Measurements from ENCODE around the gene SLC35E1. TPM values are rescaled to one million over a fixed set of nuclear protein-coding genes. Genes with fewer than 3 reads are reported as not detected.

Gene SLC35E1
- total and polyA plus RNA-seq, 2 of the 4 experiments (the other 2 are of a cell fraction) = 22.6 to 38.0 TPM

GRCh38 chr19:16518061-16518460 lies 54.2 kb downstream of the SLC35E1 start:
- Histone ChIP-seq H3K9ac (ENCODE audit: low read depth, low read length) (no peak overlapping the region), H3K9me3 (ENCODE audit: control insufficient read depth, insufficient read depth, low read length) (no peaks in the 10 kb centered on the region), H3K56ac (ENCODE audit: extremely low read depth, insufficient read depth, low read length) (no peak overlapping the region), H2BK120ac (ENCODE audit: low read depth, low read length) (no peak overlapping the region), H4K91ac (ENCODE audit: insufficient read depth, low read depth, low read length) (no peak overlapping the region), H4K20me1 (ENCODE audit: insufficient read depth, low read length) (peaks cover 3% of the 10 kb centered on the region; the same call in 1 of the 2 replicates), H3K27ac (ENCODE audit: insufficient read depth, low read length) (no peak overlapping the region), H3K18ac (ENCODE audit: low read depth, low read length) (no peak overlapping the region), H3K9me1 (ENCODE audit: insufficient read depth, low read length) (no peaks in the 10 kb centered on the region), H3K36me3 (ENCODE audit: control insufficient read depth, insufficient read depth, low read length) (peaks cover 64% of the 10 kb centered on the region), H3K14ac (replicated peaks; ENCODE audit: low read depth, low read length) (no peak overlapping the region), H2BK15ac (ENCODE audit: low read depth, low read length) (no peak overlapping the region), H2AK5ac (ENCODE audit: low read depth, low read length) (no peak overlapping the region), H2AK9ac (replicated peaks; ENCODE audit: low read depth, low read length, poor library complexity) (no peak overlapping the region), H3K4me2 (ENCODE audit: low read depth, low read length) (no peak overlapping the region), H3K79me1 (ENCODE audit: low read depth in 1 of 2, low read length in 2 of 2) (peaks cover 0 to 13% of the 10 kb centered on the region in 2 experiments; a peak in 3 of 4 replicates), H3K4me1 (ENCODE audit: control insufficient read depth, insufficient read depth, low read length) (no peaks in the 10 kb centered on the region), H2AFZ (replicated peaks; ENCODE audit: low read length, poor library complexity) (no peak overlapping the region), H2BK20ac (ENCODE audit: low read depth, low read length) (no peak overlapping the region), H3K27me3 (ENCODE audit: control insufficient read depth, insufficient read depth, low read length) (no peaks in the 10 kb centered on the region), H2BK5ac (ENCODE audit: low read depth, low read length, poor library complexity, severe bottlenecking) (no peak overlapping the region), H4K5ac (ENCODE audit: low read depth, low read length) (no peak overlapping the region), H3K23ac (ENCODE audit: low read depth, low read length) (no peak overlapping the region), H3K4ac (ENCODE audit: low read depth, low read length) (no peak overlapping the region), H3K4me3 (ENCODE audit: insufficient read depth, low read depth, low read length) (no peak overlapping the region), H4K8ac (ENCODE audit: low read depth in 2 of 2, low read length in 2 of 2) (no peak overlapping the region)
- no peak for DNase-seq
- in situ Hi-C loops (cut with MboI; ENCODE audit: low sequenced_read_pairs) = no loop called here
- intact Hi-C loops (cut with micrococcal nuclease) = no loop called here
- CTCF ChIA-PET = no interaction called here
- no peak for ATAC-seq (ENCODE audit: low read depth)
- BruUV-seq (replicated peaks) = TSS peak; percentile 93
- no peak for TF ChIP-seq ELK1 (IDR thresholded peaks at IDR 0.05; ENCODE audit: borderline replicate concordance, low read depth, low read length)
- no peak for TF ChIP-seq MAZ (IDR thresholded peaks at IDR 0.05; ENCODE audit: borderline replicate concordance, low read depth, low read length)
- no peak for TF ChIP-seq MAFK (IDR thresholded peaks at IDR 0.05; ENCODE audit: low read depth, low read length)
- TF ChIP-seq POLR2A (IDR thresholded peaks at IDR 0.05; ENCODE audit: low read depth, low read length) = no peak
- TF ChIP-seq SMC3 (IDR thresholded peaks at IDR 0.05; ENCODE audit: low read depth, low read length) = no peak
- WGBS, 2 experiments (ENCODE audit: extremely low coverage in 2 of 2, insufficient read length in 1 of 2) = 87% methylated on average over 3 of the region's 14 CpGs; no CpG with 5 or more reads in 1 of the 2 experiments
- dilution Hi-C loops (cut with HindIII; ENCODE audit: low sequenced_read_pairs, unreplicated experiment) = no loop called here
- POLR2A ChIA-PET (ENCODE audit: unreplicated experiment) = no interaction called here

All from IMR-90 (cell line).